IMR-90 (cell line): ENCODE measurements around the gene CDH23. TPM values are rescaled to one million over a fixed set of nuclear protein-coding genes. Genes with fewer than 3 reads are reported as not detected.

ENCODE experiments used
- ATAC-seq: fragments of 200-7000 bp; cut with Tn5 transposase; 2 replicates; pipeline ENCODE4 v1.9.1; 2020; ENCODE audit warnings: low read depth, mild to moderate bottlenecking, moderate library complexity
- BruUV-seq: library from RNA; stranded (reverse); fragments of 400-500 nt; replicated peaks from 2 replicates; lab custom pipeline; 2021; lab: Mats Ljungman, UMichigan
- CTCF ChIA-PET: fragments of 300-600 bp; formaldehyde crosslinking; extraction: SDS; loops from one replicate; lab custom pipeline; 2021; ENCODE audit warnings: antibody characterized with exemption; lab: Yijun Ruan, JAX
- POLR2A ChIA-PET: fragments of 300-600 bp; sonication (Branson Sonifier 250); formaldehyde crosslinking; loops from one replicate; lab custom pipeline; 2022; ENCODE audit warnings: antibody characterized with exemption; ENCODE audit not compliant: unreplicated experiment; lab: Charles Lee
- DNase-seq: peaks from one replicate; pipeline ENCODE4 v3.0.0; 2013
- H2AFZ ChIP-seq: replicated peaks from 2 replicates; pipeline ENCODE3; 2013; ENCODE audit warnings: low read length, mild to moderate bottlenecking; ENCODE audit not compliant: poor library complexity
- H2AK5ac ChIP-seq: 2 replicates; pipeline ENCODE4 v1.6.1; 2013; ENCODE audit warnings: low read depth, low read length, inconsistent platforms
- H2AK9ac ChIP-seq: replicated peaks from 2 replicates; pipeline ENCODE3; 2013; ENCODE audit warnings: mild to moderate bottlenecking, low read depth, low read length, moderate library complexity; ENCODE audit not compliant: poor library complexity
- H2BK120ac ChIP-seq: 2 replicates; pipeline ENCODE4 v1.6.1; 2013; ENCODE audit warnings: low read depth, low read length, inconsistent platforms
- H2BK15ac ChIP-seq: 3 replicates; pipeline ENCODE4 v1.6.1; 2013; ENCODE audit warnings: low read depth, low read length, inconsistent platforms
- H2BK20ac ChIP-seq: 2 replicates; pipeline ENCODE4 v1.6.1; 2013; ENCODE audit warnings: low read depth, mild to moderate bottlenecking, inconsistent platforms, low read length, moderate library complexity
- H2BK5ac ChIP-seq: 2 replicates; pipeline ENCODE4 v1.6.1; 2013; ENCODE audit warnings: mild to moderate bottlenecking, low read depth, low read length, inconsistent platforms; ENCODE audit not compliant: poor library complexity, severe bottlenecking
- H3K14ac ChIP-seq: replicated peaks from 2 replicates; pipeline ENCODE4 v1.6.1; 2013; ENCODE audit warnings: low read depth, low read length, inconsistent platforms
- H3K18ac ChIP-seq: 2 replicates; pipeline ENCODE4 v1.6.1; 2013; ENCODE audit warnings: low read depth, low read length, control low read depth
- H3K23ac ChIP-seq: 2 replicates; pipeline ENCODE4 v1.6.1; 2013; ENCODE audit warnings: low read depth, low read length, inconsistent platforms
- H3K27ac ChIP-seq: 2 replicates; pipeline ENCODE4 v1.5.1; 2013; ENCODE audit warnings: mild to moderate bottlenecking, control low read depth, low read length; ENCODE audit not compliant: insufficient read depth
- H3K27me3 ChIP-seq: 2 replicates; pipeline ENCODE4 v1.6.1; 2013; ENCODE audit warnings: low read length; ENCODE audit not compliant: control insufficient read depth, insufficient read depth
- H3K36me3 ChIP-seq: 2 replicates; pipeline ENCODE4 v1.6.1; 2013; ENCODE audit warnings: low read length, mixed read lengths; ENCODE audit not compliant: control insufficient read depth, insufficient read depth
- H3K4ac ChIP-seq: 2 replicates; pipeline ENCODE4 v1.6.1; 2013; ENCODE audit warnings: low read depth, low read length, inconsistent platforms
- H3K4me1 ChIP-seq: 2 replicates; pipeline ENCODE4 v1.6.1; 2013; ENCODE audit warnings: low read length, mixed read lengths; ENCODE audit not compliant: control insufficient read depth, insufficient read depth
- H3K4me2 ChIP-seq: 2 replicates; pipeline ENCODE4 v1.6.1; 2013; ENCODE audit warnings: low read depth, mild to moderate bottlenecking, control low read depth, low read length, moderate library complexity
- H3K4me3 ChIP-seq: 2 replicates; pipeline ENCODE4 v1.5.1; 2013; ENCODE audit warnings: low read depth, mild to moderate bottlenecking, control low read depth, low read length, moderate library complexity; ENCODE audit not compliant: insufficient read depth
- H3K56ac ChIP-seq: 2 replicates; pipeline ENCODE4 v1.6.1; 2013; ENCODE audit warnings: low read length, inconsistent platforms; ENCODE audit not compliant: insufficient read depth; ENCODE audit errors: extremely low read depth
- H3K79me1 ChIP-seq, 2 experiments: 2 replicates each; pipeline ENCODE4 v1.6.1; 2013; ENCODE audit warnings: low read length in 2 of 2, inconsistent platforms in 1 of 2, low read depth in 1 of 2
- H3K9ac ChIP-seq: 2 replicates; pipeline ENCODE4 v1.6.1; 2013; ENCODE audit warnings: low read depth, low read length, control low read depth
- H3K9me1 ChIP-seq: 2 replicates; pipeline ENCODE4 v1.6.1; 2013; ENCODE audit warnings: low read length, inconsistent platforms; ENCODE audit not compliant: insufficient read depth
- H3K9me3 ChIP-seq: 2 replicates; pipeline ENCODE4 v1.6.1; 2013; ENCODE audit warnings: low read length; ENCODE audit not compliant: control insufficient read depth, insufficient read depth
- H4K20me1 ChIP-seq: 2 replicates; pipeline ENCODE4 v1.6.1; 2013; ENCODE audit warnings: low read length, inconsistent platforms; ENCODE audit not compliant: insufficient read depth
- H4K5ac ChIP-seq: 2 replicates; pipeline ENCODE4 v1.6.1; 2013; ENCODE audit warnings: mild to moderate bottlenecking, low read depth, low read length, control low read depth
- H4K8ac ChIP-seq, 2 experiments: 2 replicates each; pipeline ENCODE4 v1.6.1; 2013; ENCODE audit warnings: low read depth in 2 of 2, low read length in 2 of 2, control low read depth in 1 of 2, inconsistent platforms in 1 of 2
- H4K91ac ChIP-seq: 2 replicates; pipeline ENCODE4 v1.6.1; 2013; ENCODE audit warnings: low read depth, low read length, inconsistent platforms; ENCODE audit not compliant: insufficient read depth
- CHD1 ChIP-seq: IDR thresholded peaks from 2 replicates; pipeline ENCODE4 v1.6.1; 2012; ENCODE audit warnings: low read depth, low read length, improper control_type of control experiment
- ELK1 ChIP-seq: fragments of 150-350 bp; IDR thresholded peaks from 2 replicates; pipeline ENCODE4 v1.6.1; 2016; ENCODE audit warnings: low read depth, mild to moderate bottlenecking, low read length, moderate library complexity, borderline replicate concordance
- FOS ChIP-seq: fragments of 150-350 bp; IDR thresholded peaks from 2 replicates; pipeline ENCODE4 v1.6.1; 2016; ENCODE audit warnings: low read depth, low read length
- MAFK ChIP-seq: IDR thresholded peaks from 2 replicates; pipeline ENCODE4 v1.6.1; 2012; ENCODE audit warnings: low read depth, low read length, improper control_type of control experiment
- MAZ ChIP-seq: IDR thresholded peaks from 2 replicates; pipeline ENCODE4 v1.6.1; 2012; ENCODE audit warnings: low read depth, mild to moderate bottlenecking, low read length, improper control_type of control experiment, moderate library complexity, borderline replicate concordance
- MXI1 ChIP-seq: IDR thresholded peaks from 2 replicates; pipeline ENCODE4 v1.6.1; 2012; ENCODE audit warnings: low read depth, mild to moderate bottlenecking, low read length, moderate library complexity, borderline replicate concordance
- NFE2L2 ChIP-seq: fragments of 150-350 bp; IDR thresholded peaks from 2 replicates; pipeline ENCODE4 v1.6.1; 2016; ENCODE audit warnings: low read depth, mild to moderate bottlenecking, low read length
- POLR2A ChIP-seq: IDR thresholded peaks from 2 replicates; pipeline ENCODE4 v1.6.1; 2012; ENCODE audit warnings: mild to moderate bottlenecking, low read depth, low read length
- RCOR1 ChIP-seq: IDR thresholded peaks from 2 replicates; pipeline ENCODE4 v1.6.1; 2012; ENCODE audit warnings: mild to moderate bottlenecking, low read length, improper control_type of control experiment; ENCODE audit not compliant: insufficient replicate concordance
- RFX5 ChIP-seq: IDR thresholded peaks from 2 replicates; pipeline ENCODE4 v1.8.0; 2012; ENCODE audit warnings: low read depth, mild to moderate bottlenecking, low read length, moderate library complexity
- SMC3 ChIP-seq: fragments of 150-350 bp; IDR thresholded peaks from 2 replicates; pipeline ENCODE4 v1.6.1; 2016; ENCODE audit warnings: low read depth, mild to moderate bottlenecking, antibody characterized with exemption, low read length, moderate library complexity
- USF2 ChIP-seq: fragments of 150-350 bp; IDR thresholded peaks from 2 replicates; pipeline ENCODE4 v1.6.1; 2017; ENCODE audit warnings: mild to moderate bottlenecking, antibody characterized with exemption, low read length, low read depth
- WGBS, 2 experiments: methylation state at CpG; one replicate each; pipeline versions ENCODE4 v1.1.5 to v1.1.7; 2013; ENCODE audit warnings: missing lambda C conversion rate in 2 of 2; ENCODE audit not compliant: insufficient read length in 1 of 2; ENCODE audit errors: extremely low coverage in 2 of 2; 5-methylcytosine and 5-hydroxymethylcytosine counted together
- dilution Hi-C: fragments of 300-500 bp; cut with HindIII; formaldehyde crosslinking; loops from one replicate; pipeline ENCODE4 v1.14.3; 2018; ENCODE audit warnings: low sequenced_read_pairs; ENCODE audit not compliant: unreplicated experiment
- in situ Hi-C: fragments of 300-500 bp; cut with MboI; formaldehyde crosslinking; loops from 3 replicates; pipeline ENCODE4 v1.14.3; 2019; ENCODE audit warnings: low sequenced_read_pairs, inconsistent platforms, mixed read lengths
- intact Hi-C: fragments of 100-400 bp; cut with micrococcal nuclease; formaldehyde crosslinking; loops from 2 replicates; pipeline ENCODE4 v1.10.0; 2022
- polyA plus RNA-seq, 3 experiments: library from polyadenylated mRNA; depleted of rRNA; stranded (reverse); fragments of >200 nt; gene quantifications; 2 replicates each; pipeline ENCODE4 v1.2.3, GENCODE V29; 2012; ENCODE audit warnings: low replicate concordance in 1 of 3
- total RNA-seq: library from RNA; depleted of rRNA; stranded (reverse); fragments of >200 nt; gene quantifications from 2 replicates; pipeline ENCODE4 v1.2.3, GENCODE V29; 2012
- TF ChIP-seq, protein P1 (sequence below): conservative IDR thresholded peaks from 2 replicates; pipeline ENCODE4 v1.5.1; 2012; ENCODE audit warnings: mild to moderate bottlenecking, low read depth, low read length, improper control_type of control experiment

Gene CDH23
- total and polyA plus RNA-seq, 2 of the 4 experiments (the other 2 are of a cell fraction): under 0.01 to 0.03 TPM

DNA sequence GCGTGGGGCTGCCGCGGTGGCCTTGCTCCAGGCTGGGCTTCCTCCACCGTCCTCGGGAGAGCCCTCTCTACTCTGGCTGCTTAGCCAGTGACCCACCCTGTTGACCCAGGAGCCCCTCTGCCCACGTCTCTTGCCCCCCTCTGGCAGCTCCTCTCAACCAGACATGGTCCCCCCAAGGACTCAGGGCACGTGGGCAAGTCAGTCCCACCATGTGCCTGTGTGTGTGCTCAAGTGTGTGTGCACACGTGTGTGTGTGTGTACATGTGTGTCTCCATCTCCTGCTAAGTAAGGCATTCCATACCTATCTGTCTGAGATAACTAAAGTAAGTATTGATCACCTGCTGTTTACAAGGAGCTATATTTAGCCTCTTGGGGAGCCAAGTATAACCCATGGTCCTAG, 221.9 kb downstream of the CDH23 start (continued):
- TF ChIP-seq USF2 (no peak), RCOR1 (no peak), MAZ (no peak), NFE2L2 (no peak), SMC3 (no peak)

DNA sequence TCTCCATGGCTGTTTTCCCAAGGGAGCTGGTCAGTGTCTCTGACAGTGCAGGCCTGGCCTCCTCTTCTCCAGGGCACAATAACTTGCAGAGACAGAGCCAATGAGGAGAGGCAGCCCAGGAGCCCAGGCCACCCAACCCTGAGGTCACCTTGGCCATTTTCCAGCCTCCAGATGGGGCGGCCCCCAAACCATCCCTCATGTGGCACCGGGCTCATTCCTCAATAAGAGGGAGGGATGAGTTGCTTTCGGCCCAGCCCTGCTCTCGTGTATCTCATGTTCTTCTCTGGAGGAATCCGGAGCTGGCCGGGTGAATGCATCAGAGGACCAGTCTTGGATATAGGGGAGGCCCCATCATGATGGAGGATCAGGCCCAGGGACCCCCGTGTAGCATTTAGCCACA, 223.9 kb downstream of the CDH23 start:
- H2BK15ac ChIP-seq: no peak overlapping the region
- H3K4ac ChIP-seq: no peak overlapping the region
- H4K91ac ChIP-seq: no peak overlapping the region
- H3K4me1 ChIP-seq: peaks cover 6% of the 10 kb centered on the region; the same call in 1 of the 2 replicates
- ChIA-PET POLR2A (no interaction called here), CTCF (interaction anchor here (0.5 kb wide), 1 partner anchor 11 kb away, joined by 3 read pairs; no protein-coding TSS in a partner anchor)
- dilution Hi-C loops (no loop called here), in situ Hi-C loops (no loop called here), intact Hi-C loops (no loop called here)
- no peak overlapping the region for H3K27ac ChIP-seq
- H2AK9ac ChIP-seq: no peak overlapping the region
- H2AK5ac ChIP-seq: no peak overlapping the region
- no peaks in the 10 kb centered on the region for H3K36me3 ChIP-seq
- no peak for DNase-seq
- 0% methylated on average over 1 of the region's 7 CpGs; no CpG with 5 or more reads in 1 of the 2 experiments for WGBS, 2 experiments
- no peak overlapping the region for H4K8ac ChIP-seq
- H3K56ac ChIP-seq: no peak overlapping the region
- no peak overlapping the region for H3K4me2 ChIP-seq
- no peak overlapping the region for H3K18ac ChIP-seq
- no peaks in the 10 kb centered on the region for H3K9me1 ChIP-seq
- peaks cover 18% of the 10 kb centered on the region for H3K27me3 ChIP-seq
- no peak overlapping the region for H3K4me3 ChIP-seq
- no peak overlapping the region for H2AFZ ChIP-seq
- no peaks in the 10 kb centered on the region; the same call in 1 of the 2 replicates for H3K9me3 ChIP-seq
- no peak overlapping the region for H4K5ac ChIP-seq
- H2BK5ac ChIP-seq: no peak overlapping the region
- H4K20me1 ChIP-seq: no peaks in the 10 kb centered on the region
- no peak overlapping the region for H3K23ac ChIP-seq
- no peaks in the 10 kb centered on the region for H3K79me1 ChIP-seq
- H2BK20ac ChIP-seq: no peak overlapping the region
- H2BK120ac ChIP-seq: no peak overlapping the region
- no peak overlapping the region for H3K9ac ChIP-seq
- H3K14ac ChIP-seq: no peak overlapping the region
- ATAC-seq: no peak
- no TSS peak for BruUV-seq
- TF ChIP-seq POLR2A: no peak
- TF ChIP-seq, protein P1, sequence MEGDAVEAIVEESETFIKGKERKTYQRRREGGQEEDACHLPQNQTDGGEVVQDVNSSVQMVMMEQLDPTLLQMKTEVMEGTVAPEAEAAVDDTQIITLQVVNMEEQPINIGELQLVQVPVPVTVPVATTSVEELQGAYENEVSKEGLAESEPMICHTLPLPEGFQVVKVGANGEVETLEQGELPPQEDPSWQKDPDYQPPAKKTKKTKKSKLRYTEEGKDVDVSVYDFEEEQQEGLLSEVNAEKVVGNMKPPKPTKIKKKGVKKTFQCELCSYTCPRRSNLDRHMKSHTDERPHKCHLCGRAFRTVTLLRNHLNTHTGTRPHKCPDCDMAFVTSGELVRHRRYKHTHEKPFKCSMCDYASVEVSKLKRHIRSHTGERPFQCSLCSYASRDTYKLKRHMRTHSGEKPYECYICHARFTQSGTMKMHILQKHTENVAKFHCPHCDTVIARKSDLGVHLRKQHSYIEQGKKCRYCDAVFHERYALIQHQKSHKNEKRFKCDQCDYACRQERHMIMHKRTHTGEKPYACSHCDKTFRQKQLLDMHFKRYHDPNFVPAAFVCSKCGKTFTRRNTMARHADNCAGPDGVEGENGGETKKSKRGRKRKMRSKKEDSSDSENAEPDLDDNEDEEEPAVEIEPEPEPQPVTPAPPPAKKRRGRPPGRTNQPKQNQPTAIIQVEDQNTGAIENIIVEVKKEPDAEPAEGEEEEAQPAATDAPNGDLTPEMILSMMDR: no peak
- no peak for TF ChIP-seq RFX5
- no peak for TF ChIP-seq MAZ
- TF ChIP-seq NFE2L2: no peak
- no peak for TF ChIP-seq ELK1
- no peak for TF ChIP-seq MAFK
- TF ChIP-seq FOS: no peak
- no peak for TF ChIP-seq CHD1
- no peak for TF ChIP-seq USF2
- no peak for TF ChIP-seq MXI1
